Uterus (tissue), 4 donors: Measurements from ENCODE around the gene ACACB. TPM values are rescaled to one million over a fixed set of nuclear protein-coding genes. Genes with fewer than 3 reads are reported as not detected.
"Not testable (repeated sequence)": the region's sequence is repeated elsewhere in the genome, so short reads cannot be mapped to it uniquely, and the experiment has no call there.

Experiments used
- DNase-seq, 2 donors: peaks; one replicate each; pipeline ENCODE4 v3.0.0-alpha.2; 2019 to 2020
- H3K27ac ChIP-seq, 2 donors: fragments of 200-600 bp; sonication (generic); 1 replicate in 1 of 2; 2 replicates in 1 of 2; pipeline ENCODE4 v1.5.1; 2016 to 2018
- H3K27me3 ChIP-seq, 2 donors: fragments of 200-600 bp; sonication (generic); one replicate each; pipeline ENCODE4 v1.5.1; 2018 to 2019; ENCODE audit warnings: control low read depth in 1 of 2
- H3K36me3 ChIP-seq, 2 donors: fragments of 200-600 bp; sonication (generic); one replicate each; pipeline ENCODE4 v1.5.1; 2019; ENCODE audit warnings: control low read depth in 1 of 2
- H3K4me1 ChIP-seq, 2 donors: fragments of 200-600 bp; sonication (generic); one replicate each; pipeline ENCODE4 v1.5.1; 2018 to 2019; ENCODE audit warnings: control low read depth in 1 of 2
- H3K4me3 ChIP-seq, 2 donors: fragments of 200-600 bp; sonication (generic); 1 replicate in 1 of 2; 2 replicates in 1 of 2; pipeline ENCODE4 v1.5.1; 2018 to 2019; ENCODE audit warnings: mild to moderate bottlenecking in 1 of 2
- H3K9me3 ChIP-seq, 2 donors: fragments of 200-600 bp; sonication (generic); one replicate each; pipeline ENCODE4 v1.5.1; 2019; ENCODE audit warnings: control low read depth in 1 of 2
- POLR2A ChIP-seq, 2 donors: fragments of 450-650 bp; IDR thresholded peaks; one replicate each; pipeline ENCODE4 v1.6.1; 2016; ENCODE audit warnings: antibody characterized with exemption in 2 of 2, mild to moderate bottlenecking in 1 of 2, moderate library complexity in 1 of 2
- intact Hi-C: fragments of 100-400 bp; cut with DNase I; formaldehyde crosslinking; loops from one replicate; pipeline ENCODE4 v1.15.1; 2023; ENCODE audit warnings: low total_unique reads
- total RNA-seq, 4 donors: library from RNA; depleted of rRNA in 3 of 4; stranded (reverse); fragments of >200 nt in 3 of 4; gene quantifications; one replicate each; pipeline versions ENCODE4 v1.1.0 to v1.2.4, GENCODE V29; 2014 to 2023
- TF ChIP-seq, protein P1 (sequence below), 4 experiments: fragments of 200-600 bp in 2 of 4; fragments of 450-650 bp in 2 of 4; sonication (generic) in 2 of 4; IDR thresholded peaks; one replicate each; pipeline ENCODE4 v1.5.1; 2016 to 2019; ENCODE audit warnings: antibody characterized with exemption in 4 of 4, mild to moderate bottlenecking in 2 of 4, moderate library complexity in 1 of 4
- donor health status: DM: yes; HTN: yes; CAD: no.

ACACB gene
- total RNA-seq, 4 donors from 2014 or later, result 22.0 to 137 (median 97.2) TPM

GRCh38 chr12:109169262-109169661 is 52.9 kb downstream of the ACACB start:
- H3K4me3 ChIP-seq, result no peak overlapping the region
- no peaks in the 10 kb centered on the region for H3K4me1 ChIP-seq
- H3K9me3 ChIP-seq, result no peaks in the 10 kb centered on the region
- TF ChIP-seq, protein P1, sequence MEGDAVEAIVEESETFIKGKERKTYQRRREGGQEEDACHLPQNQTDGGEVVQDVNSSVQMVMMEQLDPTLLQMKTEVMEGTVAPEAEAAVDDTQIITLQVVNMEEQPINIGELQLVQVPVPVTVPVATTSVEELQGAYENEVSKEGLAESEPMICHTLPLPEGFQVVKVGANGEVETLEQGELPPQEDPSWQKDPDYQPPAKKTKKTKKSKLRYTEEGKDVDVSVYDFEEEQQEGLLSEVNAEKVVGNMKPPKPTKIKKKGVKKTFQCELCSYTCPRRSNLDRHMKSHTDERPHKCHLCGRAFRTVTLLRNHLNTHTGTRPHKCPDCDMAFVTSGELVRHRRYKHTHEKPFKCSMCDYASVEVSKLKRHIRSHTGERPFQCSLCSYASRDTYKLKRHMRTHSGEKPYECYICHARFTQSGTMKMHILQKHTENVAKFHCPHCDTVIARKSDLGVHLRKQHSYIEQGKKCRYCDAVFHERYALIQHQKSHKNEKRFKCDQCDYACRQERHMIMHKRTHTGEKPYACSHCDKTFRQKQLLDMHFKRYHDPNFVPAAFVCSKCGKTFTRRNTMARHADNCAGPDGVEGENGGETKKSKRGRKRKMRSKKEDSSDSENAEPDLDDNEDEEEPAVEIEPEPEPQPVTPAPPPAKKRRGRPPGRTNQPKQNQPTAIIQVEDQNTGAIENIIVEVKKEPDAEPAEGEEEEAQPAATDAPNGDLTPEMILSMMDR (IDR thresholded peaks at IDR 0.05), result no peak
- no peak for TF ChIP-seq POLR2A (IDR thresholded peaks at IDR 0.05)
- H3K27me3 ChIP-seq, result no peaks in the 10 kb centered on the region
- DNase-seq, result no peak
- no peaks in the 10 kb centered on the region for H3K36me3 ChIP-seq
- H3K27ac ChIP-seq, result peak overlapping the region; percentile 31 to 52
- intact Hi-C loops, result no loop called here

DNA sequence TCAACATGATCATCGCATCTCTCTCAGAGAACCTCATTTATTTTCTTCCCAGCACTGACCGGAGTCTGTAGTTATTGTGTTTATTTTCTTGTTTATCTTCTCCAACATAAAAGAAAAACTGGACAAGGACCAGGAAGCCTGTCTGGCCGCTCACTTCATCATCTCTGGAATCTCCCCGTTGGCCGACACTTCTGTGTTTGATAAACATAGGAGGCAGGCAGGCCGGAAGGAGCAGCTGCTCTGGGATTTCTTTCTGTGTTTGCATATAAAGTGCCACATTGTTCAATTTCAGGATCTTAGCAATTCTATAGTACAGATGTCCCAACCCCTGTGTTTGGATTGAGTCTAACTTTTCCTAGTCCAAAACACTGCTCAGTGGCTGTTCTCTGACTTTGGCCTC is 53.3 kb downstream of the ACACB start:
- intact Hi-C loops, result no loop called here
- DNase-seq, result no peak
- Histone ChIP-seq H3K36me3 (no peaks in the 10 kb centered on the region), H3K9me3 (no peaks in the 10 kb centered on the region), H3K27ac (peak overlapping the region; percentile 31 to 52), H3K4me1 (no peaks in the 10 kb centered on the region), H3K4me3 (no peak overlapping the region), H3K27me3 (no peaks in the 10 kb centered on the region)
- TF ChIP-seq POLR2A (IDR thresholded peaks at IDR 0.05), result no peak
- TF ChIP-seq, protein P1 (IDR thresholded peaks at IDR 0.05), result no peak

DNA sequence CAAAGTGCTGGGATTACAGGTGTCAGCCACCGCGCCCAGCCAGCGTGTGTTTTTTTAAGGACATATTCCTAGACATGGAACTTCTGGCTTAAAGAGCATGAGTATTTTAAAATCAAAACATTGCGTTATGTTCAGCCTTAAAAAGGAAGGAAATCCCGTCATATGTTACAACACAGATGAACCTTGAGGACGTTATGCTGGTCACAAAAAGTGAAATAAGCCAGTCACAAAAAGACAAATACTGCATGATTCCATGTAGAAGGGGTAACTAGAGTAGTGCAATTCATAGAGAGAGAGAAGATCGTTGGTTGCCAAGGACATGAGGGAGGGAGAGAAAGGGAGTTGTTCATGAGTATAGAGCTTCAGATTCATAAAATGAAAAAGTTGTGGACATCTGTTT is 53.9 kb downstream of the ACACB start:
- peak overlapping the region in 1 of 2 donors; percentile 52 for H3K27ac ChIP-seq
- no peak for TF ChIP-seq POLR2A (IDR thresholded peaks at IDR 0.05)
- TF ChIP-seq, protein P1 (IDR thresholded peaks at IDR 0.05), result no peak
- no peak overlapping the region for H3K4me3 ChIP-seq
- H3K27me3 ChIP-seq, result no peaks in the 10 kb centered on the region
- no peaks in the 10 kb centered on the region for H3K4me1 ChIP-seq
- DNase-seq, result no peak
- no peaks in the 10 kb centered on the region for H3K9me3 ChIP-seq
- no peaks in the 10 kb centered on the region for H3K36me3 ChIP-seq
- intact Hi-C loops, result no loop called here

GRCh38 chr12:109172787-109173186 is 56.4 kb downstream of the ACACB start:
- DNase-seq, H3K4me1 ChIP-seq, intact Hi-C loops, H3K27me3 ChIP-seq, H3K4me3 ChIP-seq, H3K27ac ChIP-seq, H3K9me3 ChIP-seq, H3K36me3 ChIP-seq: not testable (repeated sequence)

DNA sequence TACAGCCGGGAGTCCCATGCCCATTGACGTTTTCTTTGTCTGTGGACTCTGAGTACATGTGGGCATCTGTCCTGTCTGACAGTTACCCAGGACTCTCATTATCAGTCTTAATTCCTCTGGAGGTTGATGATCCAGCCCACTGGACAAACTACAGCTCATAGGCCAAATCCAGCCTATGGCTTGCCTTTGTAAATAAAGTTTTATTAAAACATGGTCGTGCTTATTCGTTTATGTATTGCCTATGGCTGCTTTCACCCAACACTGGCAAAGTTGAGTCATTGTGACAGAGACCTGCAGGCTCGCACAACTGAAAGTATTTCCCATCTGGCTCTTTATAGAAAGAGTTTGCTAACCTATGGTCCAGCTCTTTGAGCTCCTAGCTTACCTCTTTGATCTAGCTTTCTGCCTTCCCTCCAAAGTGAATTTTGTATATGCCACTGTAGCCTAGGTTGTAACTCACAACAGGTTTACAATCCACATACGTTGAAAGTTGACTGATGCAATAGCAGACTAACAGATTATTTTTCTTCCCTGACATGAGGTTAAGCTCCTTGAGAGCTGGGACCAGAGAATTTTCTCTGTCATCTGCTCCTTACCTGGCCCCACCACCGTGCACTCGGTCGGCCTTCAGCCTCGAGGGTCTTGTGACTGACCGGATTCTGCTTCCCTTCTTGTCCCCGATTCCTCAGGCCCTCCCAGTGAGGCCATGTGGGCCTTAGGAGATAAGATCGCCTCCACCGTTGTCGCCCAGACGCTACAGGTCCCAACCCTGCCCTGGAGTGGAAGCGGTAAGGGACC is 57.3 kb downstream of the ACACB start:
- no peak for TF ChIP-seq POLR2A (IDR thresholded peaks at IDR 0.05)
- TF ChIP-seq, protein P1 (IDR thresholded peaks at IDR 0.05), result no peak
- no peaks in the 10 kb centered on the region for H3K4me1 ChIP-seq
- H3K9me3 ChIP-seq, result no peaks in the 10 kb centered on the region
- intact Hi-C loops, result no loop called here
- H3K27me3 ChIP-seq, result no peaks in the 10 kb centered on the region
- H3K27ac ChIP-seq, result no peak overlapping the region
- H3K36me3 ChIP-seq, result no peaks in the 10 kb centered on the region
- H3K4me3 ChIP-seq, result no peak overlapping the region
- DNase-seq, result no peak
